SIG-M5 treated with dmso at 0.1 percent for 504 hours (cell line): ENCODE data around the gene RAD54L.
A peak's percentile ranks its signal among the peaks of the same experiment; 100 is the strongest.
"Not testable (repeated sequence)": the region's sequence is repeated elsewhere in the genome, so short reads cannot be mapped to it uniquely, and the experiment has no call there.

ENCODE experiments used
- DNase-seq: peaks from one replicate; lab custom pipeline; 2025; ENCODE audit not compliant: unreplicated experiment; lab: John Stamatoyannopoulos, UW

RAD54L gene

DNA sequence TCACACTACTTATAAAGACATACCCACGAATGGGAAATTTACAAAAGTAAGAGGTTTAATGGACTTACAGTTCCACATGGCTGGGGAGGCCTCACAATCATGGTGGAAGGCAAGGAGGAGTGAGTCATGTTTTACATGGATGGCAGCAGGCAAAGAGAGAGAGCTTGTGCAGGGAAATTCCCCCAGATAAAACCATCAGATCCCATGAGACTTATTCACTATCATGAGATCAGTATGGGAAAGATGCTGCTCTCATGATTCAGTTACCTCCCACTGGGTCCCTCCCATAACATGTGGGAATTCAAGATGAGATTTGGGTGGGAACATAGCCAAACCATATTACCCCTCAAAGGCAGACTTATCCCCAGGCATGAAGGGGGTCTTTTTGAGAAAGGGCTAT is 8.7 kb upstream of the RAD54L start:
- not testable (repeated sequence) for DNase-seq

DNA sequence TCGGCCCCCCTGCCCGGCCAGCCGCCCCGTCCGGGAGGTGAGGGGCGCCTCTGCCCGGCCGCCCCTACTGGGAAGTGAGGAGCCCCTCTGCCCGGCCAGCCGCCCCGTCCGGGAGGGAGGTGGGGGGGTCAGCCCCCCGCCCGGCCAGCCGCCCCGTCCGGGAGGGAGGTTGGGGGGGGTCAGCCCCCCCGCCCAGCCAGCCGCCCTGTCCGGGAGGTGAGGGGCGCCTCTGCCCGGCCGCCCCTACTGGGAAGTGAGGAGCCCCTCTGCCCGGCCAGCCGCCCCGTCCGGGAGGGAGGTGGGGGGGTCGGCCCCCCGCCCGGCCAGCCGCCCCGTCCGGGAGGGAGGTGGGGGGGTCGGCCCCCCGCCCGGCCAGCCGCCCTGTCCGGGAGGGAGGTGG is 5.8 kb upstream of the RAD54L start:
- DNase-seq, result not testable (repeated sequence)

DNA sequence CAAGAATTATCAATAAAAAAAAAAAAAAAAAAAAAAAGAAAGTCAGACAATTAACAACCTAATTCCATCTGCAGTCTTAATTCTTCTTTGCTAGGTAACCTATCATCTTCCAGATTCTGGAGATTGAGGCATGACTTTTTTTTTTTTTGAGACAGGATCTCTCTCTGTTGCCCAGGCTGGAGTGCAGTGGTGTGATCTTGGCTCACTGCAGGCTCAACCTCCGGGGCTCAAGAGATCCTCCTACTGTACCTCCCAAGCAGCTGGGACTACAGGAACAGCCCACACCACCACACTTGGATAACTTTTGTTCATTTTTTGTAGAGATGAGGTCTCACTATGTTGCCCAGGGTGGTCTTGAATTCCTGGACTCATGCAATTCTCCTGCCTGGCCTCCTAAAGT is 4.6 kb upstream of the RAD54L start:
- DNase-seq, result no peak

DNA sequence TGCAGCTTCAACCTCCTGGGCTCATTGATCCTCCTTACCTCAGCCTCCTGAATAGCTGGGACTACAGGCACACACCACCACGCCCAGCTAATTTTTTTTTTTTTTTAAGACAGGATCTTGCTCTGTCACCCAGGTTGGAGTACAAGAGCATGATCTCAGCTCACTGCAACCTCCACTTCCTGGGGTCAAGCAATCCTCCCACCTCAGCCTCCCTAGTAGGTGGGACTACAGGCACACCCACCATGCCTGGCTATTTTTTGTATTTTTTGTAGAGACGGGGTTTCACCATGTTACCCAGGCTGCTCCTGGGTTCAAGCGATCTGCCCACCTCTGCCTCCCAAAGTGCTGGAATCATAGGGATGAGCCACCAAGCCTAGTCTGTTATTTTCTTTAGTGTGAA is 3.7 kb upstream of the RAD54L start:
- DNase-seq, result not testable (repeated sequence)

DNA sequence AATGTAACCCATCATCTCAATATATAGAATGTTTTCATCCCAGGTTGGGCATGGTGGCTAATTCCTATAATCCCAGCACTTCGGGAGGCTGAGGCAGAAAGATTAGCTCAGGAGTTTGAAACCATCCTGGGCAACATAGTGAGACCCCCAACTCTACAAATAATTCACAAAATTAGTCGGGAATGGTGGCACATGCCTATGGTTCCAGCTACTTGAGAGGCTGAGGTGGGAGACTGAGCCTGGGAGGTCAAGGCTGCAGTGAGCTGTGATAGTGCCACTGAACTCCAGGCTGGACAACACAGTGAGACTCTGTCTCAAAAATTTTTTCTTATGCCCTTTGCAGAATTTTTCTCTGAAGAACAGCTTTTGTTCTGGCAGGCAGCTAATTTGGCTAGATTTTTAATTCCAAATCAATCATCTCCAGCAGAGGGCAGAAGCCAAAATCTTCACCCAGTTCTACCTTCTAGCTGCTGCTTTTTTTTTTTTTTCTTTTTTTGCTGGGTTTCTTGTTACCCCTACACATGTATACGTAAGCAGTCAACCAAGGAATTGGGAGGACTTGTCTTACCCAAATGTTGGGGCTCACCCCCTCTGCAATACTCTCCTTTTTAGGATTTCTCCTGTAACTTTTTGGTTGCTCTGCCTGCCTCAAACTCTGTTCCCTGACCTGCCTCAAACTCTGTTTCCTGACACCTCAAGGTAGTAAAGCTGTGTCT is 2.7 kb upstream of the RAD54L start:
- peak; percentile 39 for DNase-seq

DNA sequence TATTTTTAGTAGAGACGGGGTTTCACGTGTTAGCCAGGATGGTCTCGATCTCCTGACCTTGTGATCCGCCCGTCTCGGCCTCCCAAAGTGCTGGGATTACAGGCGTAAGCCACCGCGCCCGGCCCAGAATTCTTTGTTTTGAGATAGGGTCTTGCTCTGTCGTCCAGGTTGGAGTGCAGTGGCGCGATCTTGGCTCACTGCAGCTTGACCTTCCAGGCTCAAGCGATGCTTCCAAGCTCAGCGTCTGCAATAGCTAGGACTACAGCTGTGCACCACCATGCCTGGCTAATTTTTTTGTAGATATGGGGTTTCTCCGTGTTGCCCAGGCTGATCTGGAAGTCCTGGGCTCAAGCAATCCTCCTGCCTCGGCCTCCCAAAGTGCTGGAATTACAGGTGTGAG is 1.4 kb upstream of the RAD54L start:
- DNase-seq, result not testable (repeated sequence)

DNA sequence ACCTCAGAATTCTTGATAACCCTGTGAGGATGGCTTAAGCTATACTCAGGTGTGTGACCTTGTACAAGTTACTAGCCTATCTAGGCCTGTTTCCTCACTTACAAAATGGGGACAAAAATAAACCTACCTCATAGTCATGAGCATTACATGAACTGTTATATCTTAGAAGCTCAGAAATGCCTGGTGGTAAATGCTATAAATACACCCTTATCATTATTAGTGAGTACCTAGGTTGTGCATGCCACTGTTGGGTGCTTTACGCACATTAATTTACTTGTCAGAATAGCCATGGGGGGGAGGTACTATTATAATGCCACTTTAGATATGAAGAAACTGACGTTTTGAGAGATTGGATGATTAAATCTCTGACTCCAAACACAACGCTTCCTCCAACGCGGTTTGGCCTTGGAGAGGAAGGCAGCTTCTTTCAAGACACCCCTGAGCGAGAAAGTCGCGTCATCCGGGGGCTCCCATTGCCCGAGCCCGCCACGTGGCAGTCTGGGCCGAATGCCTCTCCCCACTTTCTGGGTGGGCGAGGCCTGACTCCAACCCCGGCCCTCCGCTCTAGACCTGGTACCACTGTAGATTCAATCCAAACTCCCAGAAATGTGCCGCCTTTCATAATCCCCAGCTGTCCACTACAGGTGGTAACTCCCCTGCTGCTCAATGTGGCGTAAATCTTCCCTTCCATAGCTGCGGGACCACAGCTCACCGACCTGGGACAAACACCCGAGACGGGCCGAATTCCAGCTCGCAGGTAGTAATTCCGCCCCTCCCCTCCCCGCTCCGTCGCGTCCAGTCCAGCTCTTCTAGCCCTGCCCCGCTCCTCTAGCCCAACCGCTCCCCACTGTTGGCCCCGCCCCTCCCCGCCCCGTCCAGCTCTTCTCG is 771 bp upstream of the RAD54L start:
- DNase-seq, result peak; percentile 61

DNA sequence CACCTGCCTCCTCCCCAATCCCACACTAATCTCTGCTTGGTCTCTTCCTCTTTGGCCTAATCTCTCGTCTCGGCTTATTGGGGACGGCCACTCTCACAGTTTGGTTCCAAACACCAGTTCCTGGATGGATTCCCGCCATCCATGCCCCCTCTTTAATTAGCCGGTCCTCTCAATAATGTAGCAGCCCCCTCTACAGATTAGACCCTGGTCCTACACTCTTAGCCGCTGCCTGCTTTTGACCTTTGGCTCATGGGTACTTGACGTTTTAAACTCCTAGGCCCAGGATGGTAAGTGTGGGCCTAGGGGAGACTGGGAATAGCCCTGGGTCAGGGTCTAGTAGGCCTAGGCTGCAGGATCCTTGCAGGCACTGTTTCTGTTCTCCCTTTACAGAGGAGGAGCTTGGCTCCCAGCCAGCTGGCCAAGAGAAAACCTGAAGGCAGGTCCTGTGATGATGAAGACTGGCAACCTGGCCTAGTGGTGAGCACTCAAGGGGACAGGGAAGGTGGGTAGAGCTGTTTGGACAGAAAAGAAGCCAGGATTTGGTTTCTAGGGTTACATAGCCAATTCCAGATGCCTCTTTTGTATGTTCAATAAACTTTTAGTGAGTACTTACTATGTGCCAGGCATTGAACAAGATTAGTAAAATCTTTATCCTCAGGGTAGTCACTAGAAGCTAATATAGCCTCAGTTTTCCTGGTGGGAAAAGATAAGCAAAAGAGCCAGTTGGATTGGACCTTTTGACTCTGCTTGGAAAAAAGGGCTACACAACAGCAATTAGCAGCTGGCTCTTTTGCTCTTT is 758 bp downstream of the RAD54L start:
- DNase-seq, result peak; percentile 37

DNA sequence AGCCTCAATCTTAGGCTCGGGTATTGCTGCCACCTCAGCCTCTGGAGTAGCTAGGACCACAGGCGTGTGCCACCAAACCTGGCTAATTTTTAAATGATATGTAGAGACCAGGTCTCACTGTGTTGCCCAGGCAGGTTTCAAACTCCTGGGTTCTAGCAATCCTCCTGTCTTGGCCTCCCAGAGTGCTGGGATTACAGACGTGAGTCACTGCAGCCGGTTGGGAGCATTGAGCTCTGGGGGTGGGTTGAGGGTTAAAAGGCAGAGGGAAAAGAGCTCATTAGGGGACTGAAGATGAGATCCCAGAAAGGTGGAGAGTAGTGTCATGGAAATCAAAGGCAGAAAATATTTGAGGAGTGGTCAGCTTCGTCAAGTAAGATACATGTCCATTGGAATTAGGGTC is 7.1 kb downstream of the RAD54L start:
- no peak for DNase-seq

DNA sequence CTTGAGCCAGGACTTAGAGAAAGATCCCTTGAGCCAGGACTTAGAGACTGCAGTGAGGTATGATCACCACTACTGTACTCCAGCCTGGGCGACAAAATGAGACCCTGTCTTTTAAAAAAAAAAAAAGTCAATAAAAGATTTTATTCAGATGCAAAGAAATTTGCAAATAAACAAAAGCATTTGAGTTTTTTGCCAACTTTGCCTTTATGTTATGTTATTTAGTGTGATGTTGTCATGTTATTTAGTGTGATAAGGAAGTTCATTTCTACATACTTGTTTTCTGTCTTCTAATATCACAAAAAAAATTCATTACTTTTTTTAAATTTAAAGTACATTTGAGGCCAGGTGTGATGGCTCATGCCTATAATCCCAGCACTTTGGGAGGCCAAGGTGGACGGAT is 9.0 kb downstream of the RAD54L start:
- DNase-seq, result no peak

DNA sequence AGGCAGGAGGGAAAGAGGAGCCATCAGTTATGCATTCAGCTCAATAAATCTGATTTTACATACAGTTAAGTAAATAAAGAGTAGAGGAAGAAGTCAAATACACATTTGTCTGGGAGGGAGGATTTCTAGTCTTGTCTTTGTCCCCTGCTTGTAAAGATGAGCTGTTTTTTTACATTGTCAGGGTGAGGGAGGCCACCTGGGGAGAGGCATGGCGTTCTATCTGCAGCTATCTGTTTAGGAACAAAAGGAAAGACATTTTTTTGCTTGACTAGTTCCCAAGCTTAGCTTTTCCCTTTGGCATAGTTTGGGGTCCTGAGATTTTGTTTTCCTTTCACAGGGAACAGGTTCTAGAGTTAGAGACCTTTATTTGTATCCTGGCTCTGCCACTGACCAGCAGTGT is 14.9 kb downstream of the RAD54L start:
- DNase-seq, result no peak

DNA sequence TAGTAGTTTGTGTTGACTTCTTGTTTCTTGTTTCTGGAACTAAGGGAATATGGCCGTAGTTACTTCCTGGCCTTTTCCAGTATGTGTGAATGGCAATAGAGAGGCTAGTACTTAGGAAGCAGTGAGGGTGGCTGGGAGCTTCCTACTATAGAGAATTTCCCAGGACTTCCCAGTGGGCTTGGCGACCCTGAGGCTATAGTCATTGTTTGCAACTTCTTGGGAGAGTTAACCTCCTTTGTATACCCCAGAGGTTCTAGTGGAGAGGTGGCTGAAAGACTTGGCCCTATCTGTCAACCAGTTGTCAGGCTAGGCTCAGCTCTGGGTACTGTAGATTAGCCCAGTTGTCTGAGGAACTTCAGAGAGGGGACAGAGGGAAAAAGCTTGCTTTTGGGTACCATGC is 15.6 kb downstream of the RAD54L start:
- DNase-seq, result no peak

DNA sequence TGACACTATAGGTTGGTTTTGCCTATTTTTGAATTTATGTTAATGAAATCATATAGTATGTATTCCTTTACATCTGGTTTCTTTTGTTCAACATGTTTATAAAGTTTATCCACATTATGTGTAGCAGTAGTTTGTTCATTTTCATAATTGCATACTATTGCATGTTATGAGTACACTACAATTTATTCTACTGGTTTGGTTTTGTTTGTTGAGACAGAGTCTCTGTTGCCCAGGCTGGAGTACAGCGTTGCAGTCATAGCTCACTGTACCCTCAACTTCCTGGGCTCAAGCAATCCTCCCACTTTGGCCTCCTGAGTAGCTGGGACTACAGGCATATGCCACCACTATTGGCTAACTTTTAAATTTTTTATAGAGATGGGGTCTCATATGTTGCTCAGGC is 21.0 kb downstream of the RAD54L start:
- no peak for DNase-seq

DNA sequence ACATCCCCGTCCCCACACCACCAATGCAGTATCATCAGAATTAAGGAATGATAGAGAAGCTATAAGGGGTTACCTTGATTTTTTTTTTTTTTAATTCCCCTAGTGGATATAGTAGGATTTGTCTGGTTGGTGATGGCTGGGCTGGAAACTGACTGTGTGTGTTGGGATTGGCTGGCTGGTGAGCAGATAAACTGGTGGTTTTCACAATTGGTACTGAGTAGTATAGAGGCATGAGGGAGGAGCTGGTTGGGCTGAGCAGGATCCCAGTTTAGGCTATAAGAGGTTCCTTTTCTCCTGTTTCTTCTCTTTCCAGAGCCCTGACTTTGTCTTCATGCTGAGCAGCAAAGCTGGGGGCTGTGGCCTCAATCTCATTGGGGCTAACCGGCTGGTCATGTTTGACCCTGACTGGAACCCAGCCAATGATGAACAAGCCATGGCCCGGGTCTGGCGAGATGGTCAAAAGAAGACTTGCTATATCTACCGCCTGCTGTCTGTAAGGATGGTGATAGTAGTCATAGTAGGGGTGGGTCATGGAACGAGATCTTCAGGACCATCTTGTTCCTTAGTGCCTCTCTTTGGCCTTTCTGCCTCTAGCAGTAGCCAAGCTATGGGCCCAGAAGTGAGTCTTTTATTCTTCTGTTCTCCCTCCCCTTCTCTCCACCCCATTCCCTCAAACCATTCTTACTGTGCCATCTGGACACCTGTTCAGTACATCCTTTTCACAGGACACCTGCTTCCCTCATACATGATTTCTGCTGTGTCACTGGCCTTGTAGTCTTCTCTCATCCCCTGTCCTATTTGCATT is 26.9 kb downstream of the RAD54L start:
- DNase-seq, result no peak

DNA sequence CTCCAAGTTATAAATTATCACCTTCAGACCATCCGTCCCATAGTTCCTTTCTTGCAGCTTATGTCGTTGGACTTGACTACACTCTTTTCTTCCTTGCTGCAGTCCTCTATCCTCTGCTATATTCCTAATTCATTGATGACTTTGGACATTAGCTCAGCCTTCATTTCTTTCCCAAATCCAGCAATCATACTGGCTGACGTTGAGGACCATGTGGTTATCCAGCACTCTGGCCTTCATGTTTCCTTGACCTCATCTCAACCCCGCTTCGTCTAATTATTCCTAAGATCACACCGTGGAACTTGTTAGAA is 27.4 kb downstream of the RAD54L start:
- DNase-seq, result no peak

DNA sequence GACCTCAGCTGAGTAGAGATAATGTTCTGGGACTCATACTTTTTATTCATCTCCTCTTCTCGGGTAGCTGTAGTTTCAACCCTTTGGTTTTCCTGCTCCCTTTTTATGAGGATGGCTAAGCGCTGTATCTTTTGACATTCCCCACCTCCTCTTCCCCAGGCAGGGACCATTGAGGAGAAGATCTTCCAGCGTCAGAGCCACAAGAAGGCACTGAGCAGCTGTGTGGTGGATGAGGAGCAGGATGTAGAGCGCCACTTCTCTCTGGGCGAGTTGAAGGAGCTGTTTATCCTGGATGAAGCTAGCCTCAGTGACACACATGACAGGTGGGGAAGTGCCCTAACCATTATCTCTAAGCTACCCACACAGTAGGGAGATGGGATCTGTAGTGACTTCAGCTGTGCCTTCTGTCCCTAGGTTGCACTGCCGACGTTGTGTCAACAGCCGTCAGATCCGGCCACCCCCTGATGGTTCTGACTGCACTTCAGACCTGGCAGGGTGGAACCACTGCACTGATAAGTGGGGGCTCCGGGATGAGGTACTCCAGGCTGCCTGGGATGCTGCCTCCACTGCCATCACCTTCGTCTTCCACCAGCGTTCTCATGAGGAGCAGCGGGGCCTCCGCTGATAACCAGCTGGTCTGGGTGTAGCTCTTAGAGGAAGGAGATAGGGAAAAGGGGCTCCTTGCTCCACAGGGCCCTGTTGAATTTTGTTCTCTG is 30.3 kb downstream of the RAD54L start:
- no peak for DNase-seq

DNA sequence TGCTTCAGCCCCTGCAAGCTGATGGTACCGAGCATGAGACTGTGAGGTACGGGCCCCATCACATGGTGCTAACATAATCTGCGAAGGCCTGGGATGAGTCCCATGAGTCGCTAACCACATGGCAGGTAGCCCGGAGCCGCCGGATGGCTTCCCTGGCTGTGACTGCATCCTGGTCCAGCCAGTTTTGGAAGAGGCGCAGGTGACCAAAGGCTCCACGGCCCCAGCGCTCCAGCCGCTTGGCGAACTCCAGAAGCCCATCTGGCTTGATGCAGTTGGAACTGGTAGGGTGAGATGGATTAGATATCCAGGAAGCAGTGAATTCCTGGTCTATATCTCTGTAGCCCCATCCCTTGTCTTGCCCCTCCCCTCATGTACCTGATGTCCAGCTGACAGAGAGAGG is 31.2 kb downstream of the RAD54L start:
- no peak for DNase-seq

DNA sequence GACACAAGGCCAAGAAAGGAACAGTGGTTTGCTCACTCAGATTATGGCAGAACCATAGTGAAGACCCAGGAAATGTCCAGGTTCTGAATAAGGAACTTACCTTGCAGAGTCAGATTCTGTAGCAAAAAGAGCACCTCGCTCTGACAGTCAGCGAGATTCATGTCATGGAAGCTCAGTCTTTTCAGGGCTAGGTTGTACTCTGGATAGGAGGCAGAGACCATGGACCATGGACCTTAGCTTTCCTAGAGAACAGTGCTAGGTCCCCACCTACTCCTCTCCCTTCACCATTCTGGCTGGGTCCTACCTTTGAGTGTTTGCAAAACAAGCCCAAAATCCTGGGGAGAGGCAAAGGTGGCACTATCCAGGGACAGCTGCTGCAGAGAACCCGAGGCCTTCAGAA is 32.5 kb downstream of the RAD54L start:
- DNase-seq, result no peak

DNA sequence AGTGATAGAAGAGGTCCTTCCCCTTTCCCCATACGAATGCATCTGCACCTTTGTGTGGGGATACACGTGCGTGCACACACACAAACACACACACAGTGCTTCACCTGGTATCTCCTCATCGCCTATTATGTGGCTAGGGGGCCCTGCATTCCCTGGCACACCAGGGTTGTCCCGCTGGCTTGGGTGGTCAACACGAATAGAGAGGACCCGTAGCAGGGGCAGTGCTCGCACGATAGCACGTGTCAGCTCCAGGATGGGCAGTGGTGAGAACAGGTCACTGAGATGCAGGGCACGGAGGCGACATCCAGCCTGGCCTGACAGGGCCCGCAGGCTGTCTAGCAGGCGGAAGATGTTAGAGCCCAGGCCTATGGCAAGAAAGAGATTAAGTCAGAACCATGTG is 33.5 kb downstream of the RAD54L start:
- DNase-seq, result no peak

DNA sequence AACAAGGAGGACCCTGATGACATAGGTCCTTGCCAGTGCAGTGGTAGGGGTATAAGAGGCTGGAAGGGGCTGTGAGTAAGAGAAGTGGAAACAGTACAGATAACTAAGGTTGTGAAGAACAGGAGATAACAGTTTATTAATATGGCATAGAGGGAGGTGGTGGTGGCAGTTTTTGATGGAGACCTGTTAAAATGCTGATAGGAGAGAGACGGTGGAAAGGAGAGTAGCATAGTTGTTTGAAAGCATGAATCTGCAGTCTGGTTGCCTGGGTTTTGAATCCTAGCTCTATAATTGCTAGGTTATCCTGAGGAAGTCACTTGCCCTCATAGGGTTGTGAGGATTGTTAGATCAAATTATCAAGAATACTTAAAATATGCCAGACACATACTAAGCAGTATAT is 36.5 kb downstream of the RAD54L start:
- DNase-seq, result no peak
